ENCODE results near the gene CDKN1C.
"Not testable (repeated sequence)": the region's sequence is repeated elsewhere in the genome, so short reads cannot be mapped to it uniquely, and the experiment has no call there.

CDKN1C gene

DNA sequence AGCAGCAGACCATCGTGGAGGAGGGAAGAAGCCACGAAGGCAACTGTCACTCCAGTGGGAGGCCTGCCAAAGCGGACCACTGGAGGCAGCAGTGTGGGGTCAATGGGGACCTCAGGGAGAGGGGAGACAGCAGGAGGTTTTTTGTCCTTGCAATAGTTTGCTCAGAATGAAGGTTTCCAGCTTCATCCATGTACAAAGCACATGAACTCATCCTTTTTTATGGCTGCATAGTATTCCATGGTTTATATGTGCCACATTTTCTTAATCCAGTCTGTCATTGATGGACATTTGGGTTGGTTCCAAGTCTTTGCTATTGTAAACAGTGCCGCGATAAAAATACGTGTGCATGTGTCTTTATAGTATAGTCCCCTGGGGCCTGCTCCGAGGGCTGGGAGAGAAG, 19.7 kb upstream of the CDKN1C start:
- not testable (repeated sequence) for H3K9ac ChIP-seq (ENCODE audit: low read length); H3K27me3 ChIP-seq (ENCODE audit: insufficient read depth, low read length); H4K12ac ChIP-seq (ENCODE audit: low read depth, low read length); H3K27ac ChIP-seq (ENCODE audit: low read depth, low read length); H3K9me3 ChIP-seq (ENCODE audit: insufficient read depth, low read depth, low read length); H3K79me2 ChIP-seq (ENCODE audit: control insufficient read depth, insufficient read depth, low read length, poor library complexity); H4K8ac ChIP-seq (ENCODE audit: low read depth, low read length); H3K4me3 ChIP-seq (ENCODE audit: low read depth, low read length); H3K23ac ChIP-seq (ENCODE audit: low read length); H3K36me3 ChIP-seq (ENCODE audit: control insufficient read depth in 1 of 2, insufficient read depth in 2 of 2, low read length in 2 of 2); DNase-seq; H2AK5ac ChIP-seq (ENCODE audit: low read length); H3K4ac ChIP-seq (ENCODE audit: low read depth, low read length); H4K91ac ChIP-seq (ENCODE audit: low read depth, low read length); H3K14ac ChIP-seq (ENCODE audit: low read length); H2BK120ac ChIP-seq (ENCODE audit: insufficient read depth, low read length, poor library complexity); H3K79me1 ChIP-seq (ENCODE audit: low read length); H3K4me2 ChIP-seq (ENCODE audit: low read length); H2BK5ac ChIP-seq (ENCODE audit: low read depth, low read length, poor library complexity); H3K18ac ChIP-seq (ENCODE audit: low read length); H2BK12ac ChIP-seq (ENCODE audit: low read length); H2AFZ ChIP-seq (ENCODE audit: insufficient read depth, low read length, poor library complexity)
- peaks cover 12 to 13% of the 10 kb centered on the region in 2 experiments for H3K4me1 ChIP-seq (ENCODE audit: control insufficient read depth in 1 of 2, insufficient read depth in 2 of 2, low read length in 2 of 2)
- no CpG with 5 or more reads among the region's 7 CpGs for WGBS (ENCODE audit: extremely low coverage, insufficient coverage, insufficient read length)

- no peak overlapping the region for H4K8ac ChIP-seq (ENCODE audit: low read depth, low read length)
- H2BK120ac ChIP-seq (ENCODE audit: insufficient read depth, low read length, poor library complexity), result no peak overlapping the region
- no peak overlapping the region for H2BK5ac ChIP-seq (ENCODE audit: low read depth, low read length, poor library complexity)
- H3K27ac ChIP-seq (ENCODE audit: low read depth, low read length), result no peak overlapping the region
- no peak overlapping the region for H3K23ac ChIP-seq (ENCODE audit: low read length)
- no peak for DNase-seq
- H2AK5ac ChIP-seq (ENCODE audit: low read length), result no peak overlapping the region
- no peak overlapping the region for H3K4ac ChIP-seq (ENCODE audit: low read depth, low read length)
- H3K4me1 ChIP-seq (ENCODE audit: control insufficient read depth in 1 of 2, insufficient read depth in 2 of 2, low read length in 2 of 2), result peaks cover 12 to 18% of the 10 kb centered on the region in 2 experiments
- no peak overlapping the region for H4K12ac ChIP-seq (ENCODE audit: low read depth, low read length)
- no peak overlapping the region for H4K91ac ChIP-seq (ENCODE audit: low read depth, low read length)
- no peak overlapping the region for H2BK12ac ChIP-seq (ENCODE audit: low read length)
- peaks cover 0 to 2% of the 10 kb centered on the region in 2 experiments for H3K36me3 ChIP-seq (ENCODE audit: control insufficient read depth in 1 of 2, insufficient read depth in 2 of 2, low read length in 2 of 2)
- no peaks in the 10 kb centered on the region for H3K27me3 ChIP-seq (ENCODE audit: insufficient read depth, low read length)
- peaks cover 2% of the 10 kb centered on the region for H3K9me3 ChIP-seq (ENCODE audit: insufficient read depth, low read depth, low read length)
- no CpG with 5 or more reads among the region's 21 CpGs for WGBS (ENCODE audit: extremely low coverage, insufficient coverage, insufficient read length)
- no peak overlapping the region for H3K18ac ChIP-seq (ENCODE audit: low read length)
- H2AFZ ChIP-seq (ENCODE audit: insufficient read depth, low read length, poor library complexity), result no peak overlapping the region
- no peak overlapping the region for H3K14ac ChIP-seq (ENCODE audit: low read length)
- no peak overlapping the region for H3K4me2 ChIP-seq (ENCODE audit: low read length)
- peaks cover 10% of the 10 kb centered on the region for H3K79me1 ChIP-seq (ENCODE audit: low read length)
- no peak overlapping the region for H3K4me3 ChIP-seq (ENCODE audit: low read depth, low read length)
- H3K9ac ChIP-seq (ENCODE audit: low read length), result no peak overlapping the region
- H3K79me2 ChIP-seq (ENCODE audit: control insufficient read depth, insufficient read depth, low read length, poor library complexity), result peaks cover 2% of the 10 kb centered on the region
Observed at GRCh38 chr11:2904153-2905052, 18.8 kb upstream of the CDKN1C start.

GRCh38 chr11:2903672-2904011, 18.1 kb upstream of the CDKN1C start:
- no peak overlapping the region for H3K27ac ChIP-seq (ENCODE audit: low read depth, low read length)
- no peak overlapping the region for H3K4me3 ChIP-seq (ENCODE audit: low read depth, low read length)
- WGBS (ENCODE audit: extremely low coverage, insufficient coverage, insufficient read length), result no CpG with 5 or more reads among the region's 7 CpGs
- H2AFZ ChIP-seq (ENCODE audit: insufficient read depth, low read length, poor library complexity), result no peak overlapping the region
- no peak overlapping the region for H3K23ac ChIP-seq (ENCODE audit: low read length)
- no peak overlapping the region for H3K18ac ChIP-seq (ENCODE audit: low read length)
- peaks cover 2% of the 10 kb centered on the region for H3K9me3 ChIP-seq (ENCODE audit: insufficient read depth, low read depth, low read length)
- H3K4me1 ChIP-seq (ENCODE audit: control insufficient read depth in 1 of 2, insufficient read depth in 2 of 2, low read length in 2 of 2), result peaks cover 19 to 25% of the 10 kb centered on the region in 2 experiments
- no peak overlapping the region for H2BK120ac ChIP-seq (ENCODE audit: insufficient read depth, low read length, poor library complexity)
- no peak for DNase-seq
- H3K4me2 ChIP-seq (ENCODE audit: low read length), result no peak overlapping the region
- H2BK5ac ChIP-seq (ENCODE audit: low read depth, low read length, poor library complexity), result no peak overlapping the region
- H3K36me3 ChIP-seq (ENCODE audit: control insufficient read depth in 1 of 2, insufficient read depth in 2 of 2, low read length in 2 of 2), result peaks cover 0 to 2% of the 10 kb centered on the region in 2 experiments
- H2AK5ac ChIP-seq (ENCODE audit: low read length), result no peak overlapping the region
- H3K9ac ChIP-seq (ENCODE audit: low read length), result no peak overlapping the region
- peaks cover 10% of the 10 kb centered on the region for H3K79me1 ChIP-seq (ENCODE audit: low read length)
- peaks cover 2% of the 10 kb centered on the region for H3K79me2 ChIP-seq (ENCODE audit: control insufficient read depth, insufficient read depth, low read length, poor library complexity)
- H4K12ac ChIP-seq (ENCODE audit: low read depth, low read length), result no peak overlapping the region
- no peak overlapping the region for H2BK12ac ChIP-seq (ENCODE audit: low read length)
- H4K91ac ChIP-seq (ENCODE audit: low read depth, low read length), result no peak overlapping the region
- no peak overlapping the region for H4K8ac ChIP-seq (ENCODE audit: low read depth, low read length)
- H3K27me3 ChIP-seq (ENCODE audit: insufficient read depth, low read length), result no peaks in the 10 kb centered on the region
- H3K14ac ChIP-seq (ENCODE audit: low read length), result no peak overlapping the region
- H3K4ac ChIP-seq (ENCODE audit: low read depth, low read length), result no peak overlapping the region

DNA sequence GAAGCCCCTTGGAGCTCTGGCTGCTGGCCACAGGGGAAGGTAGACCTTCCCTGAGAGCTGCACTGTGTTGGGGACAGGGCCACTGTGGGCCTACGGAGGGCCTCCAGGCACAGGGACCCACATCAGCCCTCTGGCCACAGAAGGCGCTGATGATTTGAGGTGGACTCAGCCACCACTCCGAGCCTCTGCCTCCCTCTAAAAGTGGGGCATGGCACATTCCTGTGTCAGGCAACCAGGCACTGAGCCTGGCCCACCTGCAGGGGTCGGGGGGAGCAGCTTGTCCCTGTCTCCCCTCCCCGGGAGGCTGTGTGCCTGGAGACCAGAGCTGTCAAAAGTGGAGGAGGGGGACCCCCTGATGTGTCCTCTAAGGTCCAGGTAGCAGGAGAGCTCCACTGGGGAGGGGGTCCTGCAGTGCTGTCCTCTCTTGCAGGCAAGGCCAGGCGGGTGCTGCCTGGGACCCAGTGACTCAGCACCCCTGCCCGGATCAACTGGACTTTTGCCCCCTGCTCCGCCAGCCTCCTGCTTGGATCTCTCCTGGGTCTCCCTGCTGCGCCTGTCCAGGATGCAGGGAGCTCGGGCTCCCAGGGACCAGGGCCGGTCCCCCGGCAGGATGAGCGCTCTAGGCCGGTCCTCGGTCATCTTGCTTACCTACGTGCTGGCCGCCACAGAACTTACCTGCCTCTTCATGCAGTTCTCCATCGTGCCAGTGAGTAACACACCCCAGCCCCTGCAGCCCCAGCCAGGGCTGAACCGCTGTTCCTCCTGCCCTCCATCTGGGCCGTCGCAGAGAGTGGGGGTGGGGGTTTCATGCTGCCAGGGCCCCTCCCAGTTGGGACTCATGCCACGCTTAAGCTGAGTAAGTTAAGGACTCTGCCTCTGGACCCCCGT, 17.5 kb upstream of the CDKN1C start:
- DNase-seq, result peak in 1 of 2 donors; percentile 16
- H3K14ac ChIP-seq (ENCODE audit: low read length), result peak overlapping the region; percentile 13
- H2BK120ac ChIP-seq (ENCODE audit: insufficient read depth, low read length, poor library complexity), result no peak overlapping the region
- peak overlapping the region; percentile 90 for H4K91ac ChIP-seq (ENCODE audit: low read depth, low read length)
- no peak overlapping the region for H2BK5ac ChIP-seq (ENCODE audit: low read depth, low read length, poor library complexity)
- peaks cover 10% of the 10 kb centered on the region for H3K79me1 ChIP-seq (ENCODE audit: low read length)
- no CpG with 5 or more reads among the region's 23 CpGs for WGBS (ENCODE audit: extremely low coverage, insufficient coverage, insufficient read length)
- peaks cover 2% of the 10 kb centered on the region for H3K9me3 ChIP-seq (ENCODE audit: insufficient read depth, low read depth, low read length)
- peak overlapping the region; percentile 87 for H2AFZ ChIP-seq (ENCODE audit: insufficient read depth, low read length, poor library complexity)
- H3K4me1 ChIP-seq (ENCODE audit: control insufficient read depth in 1 of 2, insufficient read depth in 2 of 2, low read length in 2 of 2), result peaks cover 24 to 28% of the 10 kb centered on the region in 2 experiments
- no peak overlapping the region for H3K23ac ChIP-seq (ENCODE audit: low read length)
- peaks cover 2% of the 10 kb centered on the region for H3K79me2 ChIP-seq (ENCODE audit: control insufficient read depth, insufficient read depth, low read length, poor library complexity)
- H3K4me2 ChIP-seq (ENCODE audit: low read length), result peak overlapping the region; percentile 74
- H4K12ac ChIP-seq (ENCODE audit: low read depth, low read length), result peak overlapping the region; percentile 73
- H3K4ac ChIP-seq (ENCODE audit: low read depth, low read length), result no peak overlapping the region
- peak overlapping the region; percentile 94 for H4K8ac ChIP-seq (ENCODE audit: low read depth, low read length)
- no peak overlapping the region for H2AK5ac ChIP-seq (ENCODE audit: low read length)
- peaks cover 0 to 2% of the 10 kb centered on the region in 2 experiments for H3K36me3 ChIP-seq (ENCODE audit: control insufficient read depth in 1 of 2, insufficient read depth in 2 of 2, low read length in 2 of 2)
- peak overlapping the region; percentile 19 for H2BK12ac ChIP-seq (ENCODE audit: low read length)
- H3K27me3 ChIP-seq (ENCODE audit: insufficient read depth, low read length), result no peaks in the 10 kb centered on the region
- no peak overlapping the region for H3K4me3 ChIP-seq (ENCODE audit: low read depth, low read length)
- H3K9ac ChIP-seq (ENCODE audit: low read length), result no peak overlapping the region
- peak overlapping the region; percentile 38 for H3K18ac ChIP-seq (ENCODE audit: low read length)
- H3K27ac ChIP-seq (ENCODE audit: low read depth, low read length), result no peak overlapping the region
